Measurements from ENCODE around the gene MEGF8. TPM values are rescaled to one million over a fixed set of nuclear protein-coding genes. Genes with fewer than 3 reads are reported as not detected.
A peak's percentile ranks its signal among the peaks of the same experiment; 100 is the strongest.

MEGF8 gene
- total and polyA plus RNA-seq, 12 donors, result 7.2 to 51.9 (median 29.7) TPM

GRCh38 chr19:42294471-42295137, 30.8 kb upstream of the MEGF8 start:
- no peaks in the 10 kb centered on the region for H3K4me1 ChIP-seq (replicated peaks in 1 of 2)
- 78 to 84% (median 78%) methylated on average over 11 to 24 of the region's 24 CpGs for WGBS, 4 donors
- H3K9me3 ChIP-seq (replicated peaks in 1 of 3), result no peaks in the 10 kb centered on the region
- no peak overlapping the region for H3K4me3 ChIP-seq
- intact Hi-C loops (cut with DNase I), result loop anchor here (5.0 kb wide), 1 partner anchor 47 kb away; no protein-coding TSS in a partner anchor
- peak in 3 of 7 donors; percentile 19 to 51 (median 28) for DNase-seq
- no peak overlapping the region for H3K27ac ChIP-seq
- peaks cover 0 to 57% of the 10 kb centered on the region in 2 donors for H3K36me3 ChIP-seq (replicated peaks in 1 of 2)
- TF ChIP-seq CTCF (IDR thresholded peaks at IDR 0.05) (no peak), POLR2A (IDR thresholded peaks at IDR 0.05) (no peak)
- no peaks in the 10 kb centered on the region for H3K27me3 ChIP-seq

GRCh38 chr19:42295342-42295741, 30.1 kb upstream of the MEGF8 start:
- Histone ChIP-seq H3K27ac (no peak overlapping the region), H3K27me3 (no peaks in the 10 kb centered on the region), H3K9me3 (replicated peaks in 1 of 3) (no peaks in the 10 kb centered on the region), H3K4me1 (replicated peaks in 1 of 2) (no peaks in the 10 kb centered on the region), H3K36me3 (replicated peaks in 1 of 2) (peaks cover 0 to 49% of the 10 kb centered on the region in 2 donors), H3K4me3 (no peak overlapping the region)
- WGBS, 4 donors, result 53 to 73% (median 67%) methylated on average over 5 of the region's 5 CpGs
- intact Hi-C loops (cut with DNase I), result no loop called here
- TF ChIP-seq CTCF (IDR thresholded peaks at IDR 0.05), result no peak
- no peak for TF ChIP-seq POLR2A (IDR thresholded peaks at IDR 0.05)
- DNase-seq, result peak in 1 of 7 donors; percentile 22

- Histone ChIP-seq H3K4me3 (no peak overlapping the region), H3K27ac (no peak overlapping the region), H3K27me3 (no peaks in the 10 kb centered on the region), H3K36me3 (replicated peaks in 1 of 2) (peaks cover 0 to 43% of the 10 kb centered on the region in 2 donors), H3K9me3 (replicated peaks in 1 of 3) (no peaks in the 10 kb centered on the region), H3K4me1 (replicated peaks in 1 of 2) (no peaks in the 10 kb centered on the region)
- intact Hi-C loops (cut with DNase I), result no loop called here
- WGBS, 4 donors, result 78 to 100% (median 80%) methylated on average over 1 to 6 of the region's 6 CpGs; no CpG with 5 or more reads in 1 of the 4 donors
- TF ChIP-seq POLR2A (IDR thresholded peaks at IDR 0.05) (no peak), CTCF (IDR thresholded peaks at IDR 0.05) (peak; percentile 85 to 91 (median 89))
- peak; percentile 81 to 96 (median 87) for DNase-seq
These were observed 29.5 kb upstream of the MEGF8 start for GRCh38 chr19:42295831-42296525.

- peaks cover 0 to 32% of the 10 kb centered on the region in 2 donors for H3K36me3 ChIP-seq (replicated peaks in 1 of 2)
- TF ChIP-seq CTCF (IDR thresholded peaks at IDR 0.05) (no peak), POLR2A (IDR thresholded peaks at IDR 0.05) (no peak)
- no peaks in the 10 kb centered on the region for H3K9me3 ChIP-seq (replicated peaks in 1 of 3)
- H3K4me1 ChIP-seq (replicated peaks in 1 of 2), result peaks cover 5 to 7% of the 10 kb centered on the region in 2 donors
- no peak overlapping the region for H3K27ac ChIP-seq
- intact Hi-C loops (cut with DNase I), result no loop called here
- peak in 1 of 7 donors; percentile 54 for DNase-seq
- H3K4me3 ChIP-seq, result no peak overlapping the region
- 89 to 94% (median 90%) methylated on average over 14 to 15 of the region's 15 CpGs for WGBS, 4 donors
- no peaks in the 10 kb centered on the region for H3K27me3 ChIP-seq
These were observed 28.4 kb upstream of the MEGF8 start for GRCh38 chr19:42297039-42297438.
